Natural killer cell treated with Interleukin-12 subunit alpha and Interleukin-12 subunit beta and Interleukin-15 and Interleukin-18, amount 100 ng/mL, for 72 hours (primary cell): ENCODE data around the gene RPGRIP1L. TPM values are rescaled to one million over a fixed set of nuclear protein-coding genes. Genes with fewer than 3 reads are reported as not detected.
A peak's percentile ranks its signal among the peaks of the same experiment; 100 is the strongest.

Experiments used
- ATAC-seq, 2 donors: fragments of 150-1000 bp; cut with Tn5 transposase in 1 of 2; sonication (Bioruptor Pico), chemical (Tn5 transposase) in 1 of 2; 2 replicates each; pipeline ENCODE4 v1.10.0; 2021
- DNase-seq: peaks from one replicate; pipeline ENCODE4 v3.0.0; 2022; ENCODE audit warnings: low spot score
- H3K27ac Mint-ChIP-seq, 2 donors: 1 replicate in 1 of 2; 2 replicates in 1 of 2; pipeline ENCODE4 v1.8.0; 2022; ENCODE audit warnings: mixed read lengths in 2 of 2, mild to moderate bottlenecking in 1 of 2, moderate library complexity in 1 of 2
- H3K27me3 Mint-ChIP-seq, 2 donors: 1 replicate in 1 of 2; 2 replicates in 1 of 2; pipeline ENCODE4 v1.8.0; 2022; ENCODE audit warnings: mixed read lengths in 2 of 2
- H3K36me3 Mint-ChIP-seq: one replicate; pipeline ENCODE4 v1.8.0; 2022; ENCODE audit warnings: mixed read lengths
- H3K4me1 Mint-ChIP-seq, 2 donors: 1 replicate in 1 of 2; 2 replicates in 1 of 2; pipeline ENCODE4 v1.8.0; 2022; ENCODE audit warnings: low read depth in 2 of 2, mixed read lengths in 2 of 2, mild to moderate bottlenecking in 1 of 2
- H3K4me3 Mint-ChIP-seq: one replicate; pipeline ENCODE4 v1.8.0; 2022; ENCODE audit warnings: mixed read lengths
- H3K9me3 Mint-ChIP-seq: 2 replicates; pipeline ENCODE4 v1.8.0; 2022; ENCODE audit warnings: mixed read lengths
- total RNA-seq, 2 donors: library from RNA; stranded (reverse); gene quantifications; one replicate each; pipeline ENCODE4 v1.2.3, GENCODE V29; 2022

The RPGRIP1L gene
- total RNA-seq, 2 donors from 2014 or later, result 7.6 to 7.8 TPM

- no peaks in the 10 kb centered on the region for H3K27me3 Mint-ChIP-seq
- peak in 1 of 2 donors; percentile 90 for ATAC-seq
- H3K27ac Mint-ChIP-seq, result no peak overlapping the region
- H3K9me3 Mint-ChIP-seq, result no peaks in the 10 kb centered on the region
- H3K4me1 Mint-ChIP-seq, result no peaks in the 10 kb centered on the region
- no peak for DNase-seq
- H3K36me3 Mint-ChIP-seq, result no peaks in the 10 kb centered on the region
- H3K4me3 Mint-ChIP-seq, result no peak overlapping the region
Observed at GRCh38 chr16:53664724-53665345, 38.8 kb downstream of the RPGRIP1L start.

- Mint-ChIP-seq H3K4me3 (no peak overlapping the region), H3K27ac (no peak overlapping the region), H3K27me3 (no peaks in the 10 kb centered on the region), H3K4me1 (no peaks in the 10 kb centered on the region), H3K9me3 (no peaks in the 10 kb centered on the region), H3K36me3 (no peaks in the 10 kb centered on the region)
- ATAC-seq, result no peak
- DNase-seq, result no peak
Observed at GRCh38 chr16:53662072-53662471, 41.6 kb downstream of the RPGRIP1L start.

- Mint-ChIP-seq H3K36me3 (peaks cover 6% of the 10 kb centered on the region), H3K27ac (no peak overlapping the region), H3K9me3 (no peaks in the 10 kb centered on the region), H3K4me1 (no peaks in the 10 kb centered on the region), H3K27me3 (no peaks in the 10 kb centered on the region), H3K4me3 (no peak overlapping the region)
- DNase-seq, result no peak
- no peak for ATAC-seq
Observed at GRCh38 chr16:53654946-53655345, 48.7 kb downstream of the RPGRIP1L start.

GRCh38 chr16:53651357-53651756 is 52.3 kb downstream of the RPGRIP1L start:
- H3K4me1 Mint-ChIP-seq, result no peaks in the 10 kb centered on the region
- no peak overlapping the region for H3K4me3 Mint-ChIP-seq
- no peak overlapping the region for H3K27ac Mint-ChIP-seq
- no peaks in the 10 kb centered on the region for H3K9me3 Mint-ChIP-seq
- ATAC-seq (no peak), DNase-seq (no peak)
- no peaks in the 10 kb centered on the region for H3K27me3 Mint-ChIP-seq
- peaks cover 6% of the 10 kb centered on the region for H3K36me3 Mint-ChIP-seq

- Mint-ChIP-seq H3K9me3 (peaks cover 6% of the 10 kb centered on the region), H3K4me3 (no peak overlapping the region), H3K4me1 (no peaks in the 10 kb centered on the region), H3K27ac (no peak overlapping the region), H3K27me3 (no peaks in the 10 kb centered on the region), H3K36me3 (peaks cover 24% of the 10 kb centered on the region)
- ATAC-seq, result no peak
- DNase-seq, result no peak
Observed at GRCh38 chr16:53646506-53646905, 57.2 kb downstream of the RPGRIP1L start.

GRCh38 chr16:53643474-53643873 is 60.2 kb downstream of the RPGRIP1L start:
- DNase-seq (no peak), ATAC-seq (no peak)
- Mint-ChIP-seq H3K36me3 (peaks cover 30% of the 10 kb centered on the region), H3K27ac (no peak overlapping the region), H3K27me3 (no peaks in the 10 kb centered on the region), H3K4me1 (no peaks in the 10 kb centered on the region), H3K9me3 (peaks cover 6% of the 10 kb centered on the region), H3K4me3 (no peak overlapping the region)

- no peak for DNase-seq
- no peak for ATAC-seq
- peaks cover 2 to 3% of the 10 kb centered on the region in 2 donors for H3K4me1 Mint-ChIP-seq
- H3K27ac Mint-ChIP-seq, result no peak overlapping the region
- H3K9me3 Mint-ChIP-seq, result peaks cover 6% of the 10 kb centered on the region
- H3K4me3 Mint-ChIP-seq, result no peak overlapping the region
- peaks cover 30% of the 10 kb centered on the region for H3K36me3 Mint-ChIP-seq
- no peaks in the 10 kb centered on the region for H3K27me3 Mint-ChIP-seq
Observed at GRCh38 chr16:53642094-53642493, 61.6 kb downstream of the RPGRIP1L start.

- Mint-ChIP-seq H3K27ac (peak overlapping the region in 1 of 2 donors; percentile 47), H3K4me3 (no peak overlapping the region), H3K4me1 (peaks cover 5% of the 10 kb centered on the region in 2 donors), H3K9me3 (no peaks in the 10 kb centered on the region), H3K27me3 (no peaks in the 10 kb centered on the region), H3K36me3 (peaks cover 7% of the 10 kb centered on the region)
- no peak for DNase-seq
- no peak for ATAC-seq
Observed at GRCh38 chr16:53636978-53637377, 66.7 kb downstream of the RPGRIP1L start.

GRCh38 chr16:53632526-53632925 is 71.1 kb downstream of the RPGRIP1L start:
- no peak overlapping the region for H3K4me3 Mint-ChIP-seq
- DNase-seq, result no peak
- H3K9me3 Mint-ChIP-seq, result no peaks in the 10 kb centered on the region
- no peak overlapping the region for H3K27ac Mint-ChIP-seq
- no peaks in the 10 kb centered on the region for H3K36me3 Mint-ChIP-seq
- no peaks in the 10 kb centered on the region for H3K27me3 Mint-ChIP-seq
- peaks cover 5% of the 10 kb centered on the region in 2 donors for H3K4me1 Mint-ChIP-seq
- no peak for ATAC-seq

GRCh38 chr16:53631236-53632025 is 72.2 kb downstream of the RPGRIP1L start:
- ATAC-seq, result no peak
- Mint-ChIP-seq H3K4me1 (no peaks in the 10 kb centered on the region), H3K9me3 (no peaks in the 10 kb centered on the region), H3K27ac (no peak overlapping the region), H3K27me3 (no peaks in the 10 kb centered on the region), H3K4me3 (no peak overlapping the region), H3K36me3 (no peaks in the 10 kb centered on the region)
- DNase-seq, result no peak

GRCh38 chr16:53629607-53630312 is 73.9 kb downstream of the RPGRIP1L start:
- Mint-ChIP-seq H3K36me3 (no peaks in the 10 kb centered on the region), H3K4me1 (no peaks in the 10 kb centered on the region), H3K27ac (no peak overlapping the region), H3K4me3 (no peak overlapping the region), H3K9me3 (no peaks in the 10 kb centered on the region), H3K27me3 (no peaks in the 10 kb centered on the region)
- no peak for DNase-seq
- ATAC-seq, result no peak

- DNase-seq (no peak), ATAC-seq (no peak)
- Mint-ChIP-seq H3K4me1 (no peaks in the 10 kb centered on the region), H3K27me3 (no peaks in the 10 kb centered on the region), H3K27ac (no peak overlapping the region), H3K4me3 (no peak overlapping the region), H3K36me3 (no peaks in the 10 kb centered on the region), H3K9me3 (no peaks in the 10 kb centered on the region)
Observed at GRCh38 chr16:53629151-53629550, 74.5 kb downstream of the RPGRIP1L start.

GRCh38 chr16:53626811-53627210 is 76.8 kb downstream of the RPGRIP1L start:
- Mint-ChIP-seq H3K36me3 (no peaks in the 10 kb centered on the region), H3K27ac (no peak overlapping the region), H3K9me3 (no peaks in the 10 kb centered on the region), H3K4me1 (no peaks in the 10 kb centered on the region), H3K4me3 (no peak overlapping the region), H3K27me3 (no peaks in the 10 kb centered on the region)
- no peak for ATAC-seq
- no peak for DNase-seq

GRCh38 chr16:53626161-53626560 is 77.5 kb downstream of the RPGRIP1L start:
- Mint-ChIP-seq H3K9me3 (no peaks in the 10 kb centered on the region), H3K4me1 (no peaks in the 10 kb centered on the region), H3K27ac (no peak overlapping the region), H3K4me3 (no peak overlapping the region), H3K27me3 (no peaks in the 10 kb centered on the region), H3K36me3 (no peaks in the 10 kb centered on the region)
- ATAC-seq, result no peak
- DNase-seq, result no peak
